ENCODE results near the gene HJURP.

The HJURP gene

GRCh38 chr2:233824373-233824772 is 30.0 kb downstream of the HJURP start:
- Histone ChIP-seq H3K56ac (ENCODE audit: low read length) (no peak overlapping the region), H3K18ac (ENCODE audit: low read length) (no peak overlapping the region), H3K27me3 (ENCODE audit: insufficient read depth, low read length, poor library complexity) (no peaks in the 10 kb centered on the region), H3K9ac (ENCODE audit: low read length) (no peak overlapping the region), H3K4me2 (ENCODE audit: low read length) (no peak overlapping the region), H3K4me3 (ENCODE audit: low read length) (no peak overlapping the region), H3K4me1 (ENCODE audit: control insufficient read depth, low read depth, low read length) (no peaks in the 10 kb centered on the region), H2BK15ac (replicated peaks; ENCODE audit: low read depth) (no peak overlapping the region), H2BK120ac (ENCODE audit: low read depth, low read length) (no peak overlapping the region), H4K8ac (ENCODE audit: low read depth, low read length) (no peak overlapping the region), H2AK5ac (ENCODE audit: low read length) (no peak overlapping the region), H3K27ac (ENCODE audit: low read depth, low read length) (no peak overlapping the region), H3K79me1 (ENCODE audit: low read length) (no peaks in the 10 kb centered on the region), H3K23ac (ENCODE audit: low read length) (no peak overlapping the region), H3K79me2 (ENCODE audit: control insufficient read depth, insufficient read depth, low read length) (no peaks in the 10 kb centered on the region), H2BK5ac (ENCODE audit: low read length) (no peak overlapping the region), H4K5ac (ENCODE audit: low read length) (no peak overlapping the region), H3K4ac (ENCODE audit: low read depth, low read length) (no peak overlapping the region), H3K36me3 (ENCODE audit: control insufficient read depth, insufficient read depth, low read length) (no peaks in the 10 kb centered on the region)
- no peak for DNase-seq
- no CpG with 5 or more reads among the region's 7 CpGs for WGBS (ENCODE audit: extremely low coverage, insufficient coverage, low lambda C conversion rate)

- no peak overlapping the region for H4K8ac ChIP-seq (ENCODE audit: low read depth, low read length)
- H3K27ac ChIP-seq (ENCODE audit: low read depth, low read length), result no peak overlapping the region
- DNase-seq, result no peak
- H3K4ac ChIP-seq (ENCODE audit: low read depth, low read length), result no peak overlapping the region
- H2BK120ac ChIP-seq (ENCODE audit: low read depth, low read length), result no peak overlapping the region
- WGBS (ENCODE audit: extremely low coverage, insufficient coverage, low lambda C conversion rate), result no CpG with 5 or more reads among the region's 8 CpGs
- H3K9ac ChIP-seq (ENCODE audit: low read length), result no peak overlapping the region
- no peaks in the 10 kb centered on the region for H3K79me1 ChIP-seq (ENCODE audit: low read length)
- H2AK5ac ChIP-seq (ENCODE audit: low read length), result no peak overlapping the region
- no peak overlapping the region for H4K5ac ChIP-seq (ENCODE audit: low read length)
- H3K79me2 ChIP-seq (ENCODE audit: control insufficient read depth, insufficient read depth, low read length), result no peaks in the 10 kb centered on the region
- H3K23ac ChIP-seq (ENCODE audit: low read length), result no peak overlapping the region
- no peak overlapping the region for H3K4me2 ChIP-seq (ENCODE audit: low read length)
- no peak overlapping the region for H3K56ac ChIP-seq (ENCODE audit: low read length)
- no peak overlapping the region for H2BK15ac ChIP-seq (replicated peaks; ENCODE audit: low read depth)
- H3K27me3 ChIP-seq (ENCODE audit: insufficient read depth, low read length, poor library complexity), result no peaks in the 10 kb centered on the region
- H2BK5ac ChIP-seq (ENCODE audit: low read length), result no peak overlapping the region
- H3K36me3 ChIP-seq (ENCODE audit: control insufficient read depth, insufficient read depth, low read length), result no peaks in the 10 kb centered on the region
- no peak overlapping the region for H3K18ac ChIP-seq (ENCODE audit: low read length)
- no peak overlapping the region for H3K4me3 ChIP-seq (ENCODE audit: low read length)
- no peaks in the 10 kb centered on the region for H3K4me1 ChIP-seq (ENCODE audit: control insufficient read depth, low read depth, low read length)
Observed at GRCh38 chr2:233823731-233824121, 30.6 kb downstream of the HJURP start.

- H2BK120ac ChIP-seq (ENCODE audit: low read depth, low read length), result no peak overlapping the region
- no peak overlapping the region for H3K4ac ChIP-seq (ENCODE audit: low read depth, low read length)
- H2BK5ac ChIP-seq (ENCODE audit: low read length), result no peak overlapping the region
- no CpG with 5 or more reads among the region's 25 CpGs for WGBS (ENCODE audit: extremely low coverage, insufficient coverage, low lambda C conversion rate)
- no peak overlapping the region for H2AK5ac ChIP-seq (ENCODE audit: low read length)
- no peak overlapping the region for H3K4me2 ChIP-seq (ENCODE audit: low read length)
- no peak overlapping the region for H2BK15ac ChIP-seq (replicated peaks; ENCODE audit: low read depth)
- no peak overlapping the region for H3K9ac ChIP-seq (ENCODE audit: low read length)
- no peak overlapping the region for H3K27ac ChIP-seq (ENCODE audit: low read depth, low read length)
- no peak overlapping the region for H3K23ac ChIP-seq (ENCODE audit: low read length)
- no peak overlapping the region for H4K8ac ChIP-seq (ENCODE audit: low read depth, low read length)
- no peaks in the 10 kb centered on the region for H3K4me1 ChIP-seq (ENCODE audit: control insufficient read depth, low read depth, low read length)
- H3K36me3 ChIP-seq (ENCODE audit: control insufficient read depth, insufficient read depth, low read length), result no peaks in the 10 kb centered on the region
- no peak overlapping the region for H3K18ac ChIP-seq (ENCODE audit: low read length)
- no peaks in the 10 kb centered on the region for H3K27me3 ChIP-seq (ENCODE audit: insufficient read depth, low read length, poor library complexity)
- no peak overlapping the region for H4K5ac ChIP-seq (ENCODE audit: low read length)
- no peaks in the 10 kb centered on the region for H3K79me1 ChIP-seq (ENCODE audit: low read length)
- H3K4me3 ChIP-seq (ENCODE audit: low read length), result no peak overlapping the region
- DNase-seq, result no peak
- H3K79me2 ChIP-seq (ENCODE audit: control insufficient read depth, insufficient read depth, low read length), result no peaks in the 10 kb centered on the region
- H3K56ac ChIP-seq (ENCODE audit: low read length), result no peak overlapping the region
Observed at GRCh38 chr2:233822781-233823730, 31.3 kb downstream of the HJURP start.

GRCh38 chr2:233822101-233822771 is 32.1 kb downstream of the HJURP start:
- no peak overlapping the region for H3K4me3 ChIP-seq (ENCODE audit: low read length)
- H2AK5ac ChIP-seq (ENCODE audit: low read length), result no peak overlapping the region
- H3K79me2 ChIP-seq (ENCODE audit: control insufficient read depth, insufficient read depth, low read length), result no peaks in the 10 kb centered on the region
- H3K27ac ChIP-seq (ENCODE audit: low read depth, low read length), result no peak overlapping the region
- H3K79me1 ChIP-seq (ENCODE audit: low read length), result no peaks in the 10 kb centered on the region
- no peak overlapping the region for H2BK5ac ChIP-seq (ENCODE audit: low read length)
- H3K4me1 ChIP-seq (ENCODE audit: control insufficient read depth, low read depth, low read length), result no peaks in the 10 kb centered on the region
- no peaks in the 10 kb centered on the region for H3K36me3 ChIP-seq (ENCODE audit: control insufficient read depth, insufficient read depth, low read length)
- no peak overlapping the region for H4K8ac ChIP-seq (ENCODE audit: low read depth, low read length)
- no peak overlapping the region for H3K18ac ChIP-seq (ENCODE audit: low read length)
- H3K9ac ChIP-seq (ENCODE audit: low read length), result no peak overlapping the region
- no peaks in the 10 kb centered on the region for H3K27me3 ChIP-seq (ENCODE audit: insufficient read depth, low read length, poor library complexity)
- no peak for DNase-seq
- H2BK15ac ChIP-seq (replicated peaks; ENCODE audit: low read depth), result no peak overlapping the region
- no peak overlapping the region for H3K4ac ChIP-seq (ENCODE audit: low read depth, low read length)
- no peak overlapping the region for H3K23ac ChIP-seq (ENCODE audit: low read length)
- no peak overlapping the region for H2BK120ac ChIP-seq (ENCODE audit: low read depth, low read length)
- no peak overlapping the region for H3K4me2 ChIP-seq (ENCODE audit: low read length)
- no peak overlapping the region for H3K56ac ChIP-seq (ENCODE audit: low read length)
- no CpG with 5 or more reads among the region's 21 CpGs for WGBS (ENCODE audit: extremely low coverage, insufficient coverage, low lambda C conversion rate)
- H4K5ac ChIP-seq (ENCODE audit: low read length), result no peak overlapping the region

GRCh38 chr2:233821709-233822100 is 32.6 kb downstream of the HJURP start:
- Histone ChIP-seq H3K27ac (ENCODE audit: low read depth, low read length) (no peak overlapping the region), H3K79me1 (ENCODE audit: low read length) (no peaks in the 10 kb centered on the region), H3K4me1 (ENCODE audit: control insufficient read depth, low read depth, low read length) (no peaks in the 10 kb centered on the region), H2AK5ac (ENCODE audit: low read length) (no peak overlapping the region), H3K23ac (ENCODE audit: low read length) (no peak overlapping the region), H4K5ac (ENCODE audit: low read length) (no peak overlapping the region), H3K27me3 (ENCODE audit: insufficient read depth, low read length, poor library complexity) (no peaks in the 10 kb centered on the region), H3K18ac (ENCODE audit: low read length) (no peak overlapping the region), H3K79me2 (ENCODE audit: control insufficient read depth, insufficient read depth, low read length) (no peaks in the 10 kb centered on the region), H3K4ac (ENCODE audit: low read depth, low read length) (no peak overlapping the region), H2BK120ac (ENCODE audit: low read depth, low read length) (no peak overlapping the region), H4K8ac (ENCODE audit: low read depth, low read length) (no peak overlapping the region), H2BK15ac (replicated peaks; ENCODE audit: low read depth) (no peak overlapping the region), H3K4me3 (ENCODE audit: low read length) (no peak overlapping the region), H3K9ac (ENCODE audit: low read length) (no peak overlapping the region), H3K36me3 (ENCODE audit: control insufficient read depth, insufficient read depth, low read length) (no peaks in the 10 kb centered on the region), H3K56ac (ENCODE audit: low read length) (no peak overlapping the region), H2BK5ac (ENCODE audit: low read length) (no peak overlapping the region), H3K4me2 (ENCODE audit: low read length) (no peak overlapping the region)
- DNase-seq, result no peak
- WGBS (ENCODE audit: extremely low coverage, insufficient coverage, low lambda C conversion rate), result no CpG with 5 or more reads among the region's 8 CpGs
